ENCODE results near the gene SCN4B. TPM values are rescaled to one million over a fixed set of nuclear protein-coding genes. Genes with fewer than 3 reads are reported as not detected.
A peak's percentile ranks its signal among the peaks of the same experiment; 100 is the strongest.

Gene SCN4B
- total and polyA plus RNA-seq, 2 of the 8 experiments (the other 6 are each of a cell fraction or from before 2014, with no cell fraction given) = 2.8 to 4.9 TPM

- TF ChIP-seq TCF12 (IDR thresholded peaks at IDR 0.05; ENCODE audit: low read depth, low read length) = 0 out of 2 replicates have a peak, but pooled peaks have one; percentile 6
- TF ChIP-seq HDAC6 (IDR thresholded peaks at IDR 0.05; ENCODE audit: low read depth, low read length) = no peak
- 0 out of 4 replicates have a peak, but pooled peaks have one; percentile 33 to 43 for TF ChIP-seq SIN3A (conservative IDR thresholded peaks at IDR 0.05 in 1 of 2, IDR thresholded peaks at IDR 0.05 in 1 of 2; ENCODE audit: low read depth in 1 of 2, low read length in 2 of 2)
- TF ChIP-seq MAFK (IDR thresholded peaks at IDR 0.05; ENCODE audit: low read depth, low read length) = no peak
- peak; percentile 56; the same call in 1 of the 2 replicates for TF ChIP-seq YY1 (IDR thresholded peaks at IDR 0.05; ENCODE audit: low read depth, low read length)
- TF ChIP-seq KDM1A (IDR thresholded peaks at IDR 0.05; ENCODE audit: borderline replicate concordance, low read length) = no peak
- TF ChIP-seq RNF2 (IDR thresholded peaks at IDR 0.05; ENCODE audit: borderline replicate concordance, low read depth, low read length, missing control alignments, poor library complexity, severe bottlenecking) = no peak
- TF ChIP-seq SIRT6 (IDR thresholded peaks at IDR 0.05; ENCODE audit: low read length) = no peak
- TF ChIP-seq ATF3 (IDR thresholded peaks at IDR 0.05; ENCODE audit: insufficient read depth, low read depth, low read length) = no peak
- TF ChIP-seq KDM4A (IDR thresholded peaks at IDR 0.05; ENCODE audit: low read depth, low read length, severe bottlenecking) = peak; percentile 83
- no peak for TF ChIP-seq JUND (IDR thresholded peaks at IDR 0.05; ENCODE audit: low read length)
- no peak for TF ChIP-seq CHD1 (IDR thresholded peaks at IDR 0.05; ENCODE audit: low read depth, low read length)
- TF ChIP-seq BACH1 (IDR thresholded peaks at IDR 0.05; ENCODE audit: low read length) = peak; percentile 37; the same call in 1 of the 2 replicates
- no peak for TF ChIP-seq ATF2 (IDR thresholded peaks at IDR 0.05; ENCODE audit: low read length)
- peak; percentile 75 to 90 (median 90) for TF ChIP-seq CTCF (IDR thresholded peaks at IDR 0.05; ENCODE audit: control extremely low read depth in 1 of 3, insufficient read depth in 1 of 3, low read depth in 1 of 3, low read length in 3 of 3)
- no peak for TF ChIP-seq CBX5 (IDR thresholded peaks at IDR 0.05; ENCODE audit: low read depth, low read length)
- no peak for TF ChIP-seq ZNF274 (IDR thresholded peaks at IDR 0.05; ENCODE audit: borderline replicate concordance, extremely low read depth, low read length)
Observed at GRCh38 chr11:118145285-118146227, 7.1 kb downstream of the SCN4B start (continued).

Data from H1 (cell line).